Measurements from ENCODE around the gene CFAP210.
"Not testable (repeated sequence)": the region's sequence is repeated elsewhere in the genome, so short reads cannot be mapped to it uniquely, and the experiment has no call there.

The CFAP210 gene

GRCh38 chr2:169713331-169713730 is 19.1 kb upstream of the CFAP210 start:
- DNase-seq (ENCODE audit: low read depth in 2 of 2), result no peak

- no peak for DNase-seq (ENCODE audit: low read depth in 2 of 2)
These were observed 18.6 kb upstream of the CFAP210 start for GRCh38 chr2:169712791-169713227.

GRCh38 chr2:169711751-169712509 is 17.7 kb upstream of the CFAP210 start:
- no peak for DNase-seq (ENCODE audit: low read depth in 2 of 2)

GRCh38 chr2:169709981-169710380 is 15.8 kb upstream of the CFAP210 start:
- no peak for DNase-seq (ENCODE audit: low read depth in 2 of 2)

GRCh38 chr2:169709331-169709730 is 15.1 kb upstream of the CFAP210 start:
- no peak for DNase-seq (ENCODE audit: low read depth in 2 of 2)

GRCh38 chr2:169707626-169708025 is 13.4 kb upstream of the CFAP210 start:
- DNase-seq (ENCODE audit: low read depth in 2 of 2), result no peak

- DNase-seq (ENCODE audit: low read depth in 2 of 2), result no peak
These were observed 11.7 kb upstream of the CFAP210 start for GRCh38 chr2:169705927-169706326.

- DNase-seq (ENCODE audit: low read depth in 2 of 2), result no peak
These were observed 10.0 kb upstream of the CFAP210 start for GRCh38 chr2:169704160-169704708.

- DNase-seq (ENCODE audit: low read depth in 2 of 2), result no peak
These were observed 8.8 kb upstream of the CFAP210 start for GRCh38 chr2:169702996-169703395.

- not testable (repeated sequence) for DNase-seq (ENCODE audit: low read depth in 2 of 2)
These were observed 5.0 kb upstream of the CFAP210 start for GRCh38 chr2:169699173-169699572.

- DNase-seq (ENCODE audit: low read depth in 2 of 2), result no peak
These were observed 2.2 kb upstream of the CFAP210 start for GRCh38 chr2:169696381-169696780.

GRCh38 chr2:169694894-169695260 is 672 bp upstream of the CFAP210 start:
- no peak for DNase-seq (ENCODE audit: low read depth in 2 of 2)

GRCh38 chr2:169693360-169693759 is 845 bp downstream of the CFAP210 start:
- DNase-seq (ENCODE audit: low read depth in 2 of 2), result no peak

- no peak for DNase-seq (ENCODE audit: low read depth in 2 of 2)
These were observed 1.5 kb downstream of the CFAP210 start for GRCh38 chr2:169692718-169693117.

- DNase-seq (ENCODE audit: low read depth in 2 of 2), result no peak
These were observed 3.2 kb downstream of the CFAP210 start for GRCh38 chr2:169690958-169691357.

GRCh38 chr2:169687943-169688342 is 6.3 kb downstream of the CFAP210 start:
- DNase-seq (ENCODE audit: low read depth in 2 of 2), result not testable (repeated sequence)

- DNase-seq (ENCODE audit: low read depth in 2 of 2), result not testable (repeated sequence)
These were observed 7.4 kb downstream of the CFAP210 start for GRCh38 chr2:169686825-169687224.

GRCh38 chr2:169684712-169685111 is 9.5 kb downstream of the CFAP210 start:
- DNase-seq (ENCODE audit: low read depth in 2 of 2), result not testable (repeated sequence)

- no peak for DNase-seq (ENCODE audit: low read depth in 2 of 2)
These were observed 10.1 kb downstream of the CFAP210 start for GRCh38 chr2:169684135-169684565.

- no peak for DNase-seq (ENCODE audit: low read depth in 2 of 2)
These were observed 10.6 kb downstream of the CFAP210 start for GRCh38 chr2:169683425-169684134.

- DNase-seq (ENCODE audit: low read depth in 2 of 2), result no peak
These were observed 11.2 kb downstream of the CFAP210 start for GRCh38 chr2:169683054-169683424.

GRCh38 chr2:169676850-169677249 is 17.4 kb downstream of the CFAP210 start:
- DNase-seq (ENCODE audit: low read depth in 2 of 2), result no peak

GRCh38 chr2:169676357-169676756 is 17.8 kb downstream of the CFAP210 start:
- DNase-seq (ENCODE audit: low read depth in 2 of 2), result no peak
